OCI-LY3 (cell line): ENCODE data around the gene RBL2.

ENCODE experiments used
- H2AFZ ChIP-seq: fragments of 200-600, 300-600 bp; shearing (Covaris generic); 2 replicates; pipeline ENCODE4 v1.6.0; 2014; ENCODE audit warnings: antibody characterized with exemption, low read depth, low read length
- H3K27ac ChIP-seq: fragments of 200-600, 300-600 bp; sonication (generic); 2 replicates; pipeline ENCODE4 v1.5.1; 2014; ENCODE audit warnings: mild to moderate bottlenecking, low read length, moderate library complexity, mixed read lengths
- H3K27me3 ChIP-seq: fragments of 200-600, 300-600 bp; sonication (generic); 2 replicates; pipeline ENCODE4 v1.6.1; 2014; ENCODE audit warnings: low read depth, low read length, mixed read lengths
- H3K36me3 ChIP-seq: fragments of 200-600, 300-600 bp; sonication (generic); replicated peaks from 2 replicates; pipeline ENCODE3; 2014; ENCODE audit warnings: low read depth, low read length, mixed read lengths
- H3K4me1 ChIP-seq: fragments of 300-600, 200-600 bp; sonication (generic); 2 replicates; pipeline ENCODE4 v1.6.1; 2014; ENCODE audit warnings: low read length, mixed read lengths
- H3K4me2 ChIP-seq: fragments of 200-600, 300-600 bp; sonication (generic); 2 replicates; pipeline ENCODE4 v1.6.1; 2014; ENCODE audit warnings: low read length, mixed read lengths
- H3K4me3 ChIP-seq: fragments of 300-600, 200-600 bp; sonication (generic); 2 replicates; pipeline ENCODE4 v1.5.1; 2014; ENCODE audit warnings: antibody characterized with exemption, mild to moderate bottlenecking, low read length, moderate library complexity
- H3K79me2 ChIP-seq: fragments of 300-600, 200-600 bp; shearing (Covaris generic); 2 replicates; pipeline ENCODE4 v1.6.1; 2014; ENCODE audit warnings: mild to moderate bottlenecking, low read length, mixed read lengths
- H3K9ac ChIP-seq: fragments of 300-600, 200-600 bp; shearing (Covaris generic); 2 replicates; pipeline ENCODE4 v1.6.0; 2014; ENCODE audit warnings: mild to moderate bottlenecking, low read length, moderate library complexity
- H3K9me3 ChIP-seq: fragments of 200-600, 300-600 bp; shearing (Covaris generic); 2 replicates; pipeline ENCODE4 v1.6.1; 2014; ENCODE audit warnings: low read length, mixed read lengths; ENCODE audit not compliant: insufficient read depth
- H4K20me1 ChIP-seq: fragments of 200-600, 300-600 bp; sonication (generic); 2 replicates; pipeline ENCODE4 v1.6.1; 2016; ENCODE audit warnings: low read length, mixed read lengths; ENCODE audit not compliant: insufficient read depth
- EZH2phosphoT487 ChIP-seq: fragments of 200-600 bp; shearing (Covaris generic); IDR thresholded peaks from 2 replicates; pipeline ENCODE4 v1.6.1; 2018; ENCODE audit warnings: antibody characterized with exemption, mixed run types, low read depth
- TF ChIP-seq, protein P1 (sequence below): fragments of 200-600, 300-600 bp; sonication (generic); IDR thresholded peaks from 2 replicates; pipeline ENCODE4 v1.5.1; 2014; ENCODE audit warnings: antibody characterized with exemption, low read length, low read depth

Gene RBL2

DNA sequence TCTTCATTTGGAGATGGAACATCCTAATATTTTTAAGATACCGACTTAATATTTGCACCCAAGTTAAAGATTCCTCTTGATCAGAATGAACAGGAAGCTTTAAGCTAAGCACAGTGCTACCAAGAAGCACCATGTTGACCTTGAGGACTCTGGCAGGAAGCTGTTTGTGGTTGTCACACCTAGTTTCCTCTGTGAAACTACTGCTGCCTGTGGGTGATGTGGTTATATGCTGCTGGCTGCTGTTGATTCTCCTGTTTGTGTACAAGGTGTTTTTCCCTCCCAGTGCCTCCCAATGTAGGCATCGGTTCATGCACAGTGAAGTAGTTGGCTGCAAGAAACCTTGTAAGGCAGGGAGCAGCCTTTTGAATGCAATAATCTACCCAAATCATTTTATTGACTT, 23.4 kb downstream of the RBL2 start:
- Histone ChIP-seq H3K4me1 (no peaks in the 10 kb centered on the region), H3K27ac (no peak overlapping the region), H3K36me3 (peaks cover 49% of the 10 kb centered on the region), H3K9me3 (no peaks in the 10 kb centered on the region), H3K4me2 (no peak overlapping the region), H3K79me2 (no peaks in the 10 kb centered on the region), H3K27me3 (no peaks in the 10 kb centered on the region), H3K4me3 (no peak overlapping the region), H4K20me1 (no peaks in the 10 kb centered on the region), H3K9ac (no peak overlapping the region), H2AFZ (no peak overlapping the region)
- TF ChIP-seq, protein P1, sequence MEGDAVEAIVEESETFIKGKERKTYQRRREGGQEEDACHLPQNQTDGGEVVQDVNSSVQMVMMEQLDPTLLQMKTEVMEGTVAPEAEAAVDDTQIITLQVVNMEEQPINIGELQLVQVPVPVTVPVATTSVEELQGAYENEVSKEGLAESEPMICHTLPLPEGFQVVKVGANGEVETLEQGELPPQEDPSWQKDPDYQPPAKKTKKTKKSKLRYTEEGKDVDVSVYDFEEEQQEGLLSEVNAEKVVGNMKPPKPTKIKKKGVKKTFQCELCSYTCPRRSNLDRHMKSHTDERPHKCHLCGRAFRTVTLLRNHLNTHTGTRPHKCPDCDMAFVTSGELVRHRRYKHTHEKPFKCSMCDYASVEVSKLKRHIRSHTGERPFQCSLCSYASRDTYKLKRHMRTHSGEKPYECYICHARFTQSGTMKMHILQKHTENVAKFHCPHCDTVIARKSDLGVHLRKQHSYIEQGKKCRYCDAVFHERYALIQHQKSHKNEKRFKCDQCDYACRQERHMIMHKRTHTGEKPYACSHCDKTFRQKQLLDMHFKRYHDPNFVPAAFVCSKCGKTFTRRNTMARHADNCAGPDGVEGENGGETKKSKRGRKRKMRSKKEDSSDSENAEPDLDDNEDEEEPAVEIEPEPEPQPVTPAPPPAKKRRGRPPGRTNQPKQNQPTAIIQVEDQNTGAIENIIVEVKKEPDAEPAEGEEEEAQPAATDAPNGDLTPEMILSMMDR: no peak
- TF ChIP-seq EZH2phosphoT487: no peak

- Histone ChIP-seq H3K36me3 (peaks cover 44% of the 10 kb centered on the region), H3K27me3 (no peaks in the 10 kb centered on the region), H3K9me3 (no peaks in the 10 kb centered on the region), H3K4me2 (no peak overlapping the region), H2AFZ (no peak overlapping the region), H3K4me3 (no peak overlapping the region), H3K4me1 (no peaks in the 10 kb centered on the region), H4K20me1 (no peaks in the 10 kb centered on the region), H3K79me2 (no peaks in the 10 kb centered on the region), H3K27ac (no peak overlapping the region), H3K9ac (no peak overlapping the region)
- no peak for TF ChIP-seq EZH2phosphoT487
- TF ChIP-seq, protein P1: no peak
Observed at GRCh38 chr16:53458635-53459034, 24.4 kb downstream of the RBL2 start.

DNA sequence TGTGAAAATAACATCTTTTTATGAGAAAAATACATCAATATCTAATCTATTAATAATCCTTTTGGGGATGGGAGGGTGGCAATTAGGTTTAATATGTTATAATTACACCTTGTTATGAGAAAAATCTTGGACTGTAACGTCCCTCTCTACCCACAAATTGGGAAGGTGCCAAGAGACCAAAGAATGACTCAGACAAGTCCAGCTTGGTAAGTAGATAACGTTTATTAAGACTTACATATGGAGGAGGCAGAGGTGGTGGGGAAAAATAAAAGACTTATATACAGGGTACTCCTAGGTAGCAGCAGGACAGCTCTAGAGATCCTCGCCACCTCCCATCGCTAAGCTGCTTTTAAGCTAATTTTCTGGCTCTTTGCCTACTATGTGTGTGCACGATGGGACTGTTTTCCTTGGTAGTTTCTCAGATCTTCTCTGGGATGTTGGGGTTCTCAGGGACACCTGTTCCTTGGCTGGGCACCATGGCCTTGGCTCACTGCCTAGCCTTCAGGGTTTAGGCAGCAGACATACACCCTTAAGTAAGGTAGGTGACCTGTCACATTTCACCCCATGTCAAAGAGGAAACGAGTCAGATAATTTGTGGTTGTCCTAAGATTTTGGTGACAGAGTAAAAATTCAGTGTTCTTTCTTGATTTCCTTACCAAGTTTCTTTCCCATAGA, 31.5 kb downstream of the RBL2 start:
- no peaks in the 10 kb centered on the region for H3K4me1 ChIP-seq
- no peaks in the 10 kb centered on the region for H4K20me1 ChIP-seq
- no peaks in the 10 kb centered on the region for H3K79me2 ChIP-seq
- no peak overlapping the region for H3K27ac ChIP-seq
- H3K4me2 ChIP-seq: no peak overlapping the region
- H3K4me3 ChIP-seq: no peak overlapping the region
- no peak for TF ChIP-seq EZH2phosphoT487
- TF ChIP-seq, protein P1: no peak
- H3K27me3 ChIP-seq: no peaks in the 10 kb centered on the region
- H3K9ac ChIP-seq: no peak overlapping the region
- peaks cover 12% of the 10 kb centered on the region for H3K36me3 ChIP-seq
- no peak overlapping the region for H2AFZ ChIP-seq
- H3K9me3 ChIP-seq: no peaks in the 10 kb centered on the region

- H4K20me1 ChIP-seq: no peaks in the 10 kb centered on the region
- no peak overlapping the region for H3K27ac ChIP-seq
- H3K36me3 ChIP-seq: peaks cover 55% of the 10 kb centered on the region
- H3K4me3 ChIP-seq: no peak overlapping the region
- H3K4me1 ChIP-seq: no peaks in the 10 kb centered on the region
- no peak overlapping the region for H3K9ac ChIP-seq
- no peaks in the 10 kb centered on the region for H3K9me3 ChIP-seq
- no peaks in the 10 kb centered on the region for H3K27me3 ChIP-seq
- H3K4me2 ChIP-seq: no peak overlapping the region
- TF ChIP-seq, protein P1: no peak
- no peak for TF ChIP-seq EZH2phosphoT487
- H2AFZ ChIP-seq: no peak overlapping the region
- no peaks in the 10 kb centered on the region for H3K79me2 ChIP-seq
Observed at GRCh38 chr16:53476867-53477266, 42.6 kb downstream of the RBL2 start.
